Stimulated activated CD4-positive, alpha-beta T cell treated with anti-CD3 and anti-CD28 coated beads, Interleukin-4, amount 100 ng/mL, for 1 hour (primary cell): Measurements from ENCODE around the gene ZBTB8B.
A peak's percentile ranks its signal among the peaks of the same experiment; 100 is the strongest.
"Not testable (repeated sequence)": the region's sequence is repeated elsewhere in the genome, so short reads cannot be mapped to it uniquely, and the experiment has no call there.

Experiments used
- DNase-seq: peaks from one replicate; pipeline ENCODE4 v3.0.0-alpha.2; 2020

Gene ZBTB8B

DNA sequence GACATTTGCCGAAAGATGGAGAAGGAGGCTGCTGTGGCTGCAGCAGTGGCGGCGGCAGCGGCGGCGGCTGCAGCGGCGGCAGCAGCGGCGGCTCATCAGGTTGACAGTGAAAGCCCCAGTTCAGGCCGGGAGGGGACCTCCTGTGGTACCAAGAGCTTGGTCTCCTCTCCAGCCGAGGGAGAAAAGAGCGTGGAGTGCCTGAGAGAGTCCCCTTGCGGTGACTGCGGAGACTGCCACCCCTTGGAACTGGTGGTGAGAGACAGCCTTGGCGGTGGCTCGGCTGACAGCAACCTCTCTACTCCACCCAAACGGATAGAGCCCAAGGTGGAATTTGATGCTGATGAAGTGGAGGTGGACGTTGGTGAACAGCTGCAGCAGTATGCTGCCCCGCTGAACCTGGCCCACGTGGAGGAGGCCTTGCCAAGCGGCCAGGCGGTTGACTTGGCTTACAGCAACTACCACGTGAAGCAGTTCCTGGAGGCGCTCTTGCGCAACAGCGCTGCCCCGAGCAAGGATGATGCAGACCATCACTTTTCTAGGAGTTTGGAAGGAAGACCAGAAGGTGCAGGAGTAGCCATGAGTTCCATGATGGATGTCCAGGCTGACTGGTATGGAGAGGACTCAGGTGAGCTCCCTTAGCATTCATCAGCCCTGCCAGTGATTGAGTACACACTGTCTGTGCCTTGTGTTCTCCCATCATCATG is 6.3 kb downstream of the ZBTB8B start:
- DNase-seq = peak; percentile 11

DNA sequence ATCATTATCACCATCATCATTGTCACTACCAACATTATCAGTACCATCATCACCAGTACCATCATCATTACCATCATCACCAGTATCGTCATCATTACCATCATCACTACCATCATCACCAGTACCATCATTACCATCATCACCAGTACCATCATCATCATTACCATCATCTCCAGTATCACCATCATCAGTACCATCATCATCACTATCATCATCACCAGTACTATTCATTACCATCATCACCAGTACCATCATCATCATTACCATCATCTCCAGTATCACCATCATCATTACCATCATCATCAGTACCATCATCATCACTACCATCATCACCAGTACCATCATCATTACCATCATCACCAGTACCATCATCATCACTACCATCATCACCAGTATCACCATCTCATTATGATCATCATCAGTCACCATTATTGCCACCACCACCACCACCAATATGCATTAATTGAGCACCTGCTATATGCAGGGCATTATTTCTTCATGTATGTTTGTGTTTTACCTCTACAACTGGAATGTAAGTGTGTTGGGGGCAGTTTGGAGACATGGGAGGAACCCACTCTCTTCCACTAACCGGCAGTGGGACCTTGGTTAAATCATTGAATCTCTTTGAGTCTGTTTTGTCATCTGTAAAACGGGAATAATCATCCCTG is 7.0 kb downstream of the ZBTB8B start:
- no peak for DNase-seq

DNA sequence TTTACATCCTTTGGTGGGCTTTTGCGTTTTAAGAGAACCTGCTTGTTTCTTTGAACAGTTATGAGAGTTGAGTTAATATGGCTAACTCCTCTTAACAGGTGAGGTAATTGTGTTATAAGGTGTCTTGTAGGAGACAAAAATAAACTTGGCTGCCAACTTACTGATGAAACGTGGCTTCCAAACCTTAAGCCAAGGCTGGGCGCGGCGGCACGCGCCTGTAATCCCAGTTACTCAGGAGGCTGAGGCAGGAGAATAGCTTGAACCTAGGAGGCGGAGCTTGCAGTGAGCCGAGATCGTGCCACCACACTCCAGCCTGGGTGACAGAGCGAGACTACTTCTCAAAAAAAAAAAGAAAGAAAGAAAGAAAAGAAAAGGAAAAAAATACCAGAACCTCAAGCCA is 8.1 kb downstream of the ZBTB8B start:
- DNase-seq = not testable (repeated sequence)

DNA sequence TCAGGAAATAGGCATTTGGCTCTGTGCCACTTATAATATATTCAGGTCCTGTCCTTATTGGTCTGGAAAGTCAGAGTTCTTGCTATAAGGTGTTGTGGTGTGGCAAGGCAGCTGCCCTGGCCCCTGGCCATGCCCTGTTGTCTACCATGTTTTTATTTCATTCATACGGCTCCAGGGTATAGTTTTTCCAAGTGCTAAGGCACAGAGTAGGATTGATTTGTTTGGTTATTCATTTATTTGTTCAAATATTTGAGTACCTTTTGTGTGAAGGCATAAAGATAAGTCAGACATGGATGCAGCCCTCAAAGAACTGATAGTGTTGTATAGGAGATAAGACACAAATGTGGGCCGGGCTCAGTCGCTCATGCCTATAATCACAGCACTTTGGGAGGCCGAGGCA is 10.1 kb downstream of the ZBTB8B start:
- no peak for DNase-seq

DNA sequence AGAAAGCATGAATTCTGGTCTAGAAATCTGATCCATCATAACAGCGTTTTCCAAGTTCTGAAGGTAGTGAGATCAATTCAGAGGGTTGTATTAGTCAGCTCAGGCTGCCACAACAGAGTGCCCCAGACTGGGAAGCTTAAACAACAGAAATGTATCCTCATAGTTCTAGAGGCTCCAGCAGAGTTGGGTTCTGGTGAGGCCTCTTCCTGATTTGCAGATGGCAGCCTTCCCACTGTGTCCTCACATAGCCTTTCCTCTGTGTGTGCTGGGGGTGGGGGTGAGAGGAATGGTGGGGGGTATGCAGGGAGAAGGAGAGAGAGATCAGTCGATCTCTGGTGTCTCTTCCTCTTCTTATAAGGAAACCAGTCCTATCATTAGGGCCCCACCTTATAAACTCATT is 15.1 kb downstream of the ZBTB8B start:
- DNase-seq = no peak

DNA sequence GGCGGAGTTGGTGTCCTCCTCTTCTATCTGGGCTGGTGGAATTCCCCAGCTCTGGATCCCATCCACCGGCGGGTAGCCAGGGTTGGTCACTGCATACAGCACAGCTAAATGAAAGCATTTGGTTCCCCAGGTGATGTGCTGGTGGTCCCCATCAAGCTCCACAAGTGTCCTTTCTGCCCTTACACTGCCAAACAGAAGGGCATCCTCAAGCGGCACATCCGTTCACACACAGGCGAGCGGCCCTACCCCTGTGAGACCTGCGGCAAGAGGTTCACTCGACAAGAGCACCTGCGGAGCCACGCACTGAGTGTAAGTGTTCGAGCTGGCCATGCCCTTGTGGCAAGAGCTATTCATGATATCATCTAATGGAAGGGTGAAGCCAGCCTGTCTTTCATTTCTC is 15.9 kb downstream of the ZBTB8B start:
- no peak for DNase-seq

DNA sequence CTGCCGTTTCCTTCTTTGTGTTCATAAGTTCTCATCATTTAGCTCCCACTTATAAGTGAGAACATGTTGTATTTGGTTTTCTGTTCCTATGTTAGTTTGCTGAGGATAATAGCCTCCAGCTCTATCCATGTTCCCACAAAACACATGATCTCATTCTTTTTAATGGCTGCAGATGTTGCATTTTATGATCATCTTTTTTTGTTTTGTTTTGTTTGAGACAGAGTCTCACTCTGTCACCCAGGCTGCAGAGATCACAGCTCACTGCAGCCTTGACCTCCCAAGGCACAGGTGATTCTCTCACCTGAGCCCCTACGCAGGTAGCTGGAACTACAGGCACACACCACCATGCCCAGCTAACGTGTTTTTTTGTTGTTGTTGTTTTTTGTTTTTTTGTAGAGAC is 16.9 kb downstream of the ZBTB8B start:
- not testable (repeated sequence) for DNase-seq

DNA sequence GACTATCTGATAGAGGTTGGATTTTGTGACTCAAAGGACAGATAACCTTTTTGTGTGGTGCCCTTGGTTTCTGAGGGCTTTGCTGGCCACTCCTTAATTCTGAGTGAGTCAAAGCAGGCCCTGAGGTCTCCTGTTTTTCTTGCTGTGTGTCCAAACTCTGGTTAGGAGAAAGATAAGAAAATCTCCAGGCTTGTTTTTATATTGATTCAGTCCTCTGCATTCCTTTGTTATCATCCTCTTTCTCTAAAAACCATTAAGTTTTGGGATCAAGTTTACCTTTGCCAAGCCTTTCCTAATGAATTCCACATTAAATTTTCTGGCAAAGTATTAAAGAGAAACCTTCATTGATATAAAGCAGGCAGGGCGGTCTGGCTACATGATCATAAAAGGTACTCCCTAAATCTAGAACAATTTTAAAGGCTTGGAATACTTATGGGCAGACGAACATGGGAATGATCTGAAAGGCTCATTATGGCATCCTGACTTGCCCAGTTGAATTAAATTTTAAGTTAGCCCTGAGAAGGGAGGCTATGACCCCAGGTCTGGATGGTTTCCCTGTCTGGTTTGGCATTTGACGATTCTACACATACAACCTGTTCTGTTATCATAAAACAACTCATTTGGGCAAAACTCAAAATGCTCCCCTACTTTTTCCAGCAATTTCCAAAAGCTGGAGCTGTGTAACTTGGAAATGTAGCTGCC is 20.8 kb downstream of the ZBTB8B start:
- no peak for DNase-seq

DNA sequence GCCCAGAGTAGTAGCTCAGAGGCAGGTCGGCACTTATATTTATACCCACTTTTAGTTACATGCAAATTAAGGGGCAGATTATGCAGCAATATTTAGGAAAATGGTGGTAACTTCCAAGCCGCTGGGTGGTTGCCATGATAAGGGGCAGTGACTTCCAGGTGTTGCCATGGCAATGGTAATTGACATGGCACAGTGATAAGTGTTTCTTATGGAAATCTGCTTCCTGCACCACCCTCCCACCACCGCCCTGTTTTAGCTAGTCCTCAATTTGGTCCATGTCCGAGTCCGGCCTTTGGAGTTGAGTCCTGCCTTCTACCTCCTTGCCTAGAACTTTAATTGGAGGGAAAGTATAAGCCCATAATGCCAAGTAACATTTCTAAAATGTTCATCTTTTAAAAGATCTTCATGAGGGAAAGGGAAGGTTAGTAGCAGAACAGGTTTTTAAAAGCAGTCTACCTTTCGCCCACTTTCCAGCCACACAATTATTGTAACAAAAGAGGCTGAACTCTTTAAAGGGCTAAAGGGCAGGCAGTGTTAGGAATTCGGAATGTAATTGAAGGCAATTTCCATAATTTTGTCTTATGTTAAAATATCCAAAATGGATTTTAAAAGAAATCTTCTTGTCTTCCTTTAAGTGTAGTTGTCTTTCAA is 21.7 kb downstream of the ZBTB8B start:
- DNase-seq = no peak

DNA sequence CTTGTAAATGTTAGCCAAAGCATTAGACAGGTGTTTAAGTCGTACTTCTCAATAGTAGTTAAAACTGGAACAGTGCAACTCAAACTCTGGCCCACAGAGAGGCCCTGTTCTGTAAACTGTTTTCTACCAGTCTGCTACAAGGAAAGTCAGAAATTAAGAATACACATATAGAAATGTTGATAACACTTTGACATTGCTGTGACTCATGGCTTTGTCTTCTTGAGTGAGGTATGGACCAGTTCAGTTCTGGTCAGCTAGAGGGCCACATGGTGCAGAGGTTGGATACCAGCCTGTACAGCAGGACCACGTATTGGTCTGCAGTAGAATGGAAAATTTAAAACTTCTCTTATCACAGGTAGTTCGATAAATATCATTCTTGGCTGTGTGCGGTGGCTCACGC is 22.3 kb downstream of the ZBTB8B start:
- no peak for DNase-seq

DNA sequence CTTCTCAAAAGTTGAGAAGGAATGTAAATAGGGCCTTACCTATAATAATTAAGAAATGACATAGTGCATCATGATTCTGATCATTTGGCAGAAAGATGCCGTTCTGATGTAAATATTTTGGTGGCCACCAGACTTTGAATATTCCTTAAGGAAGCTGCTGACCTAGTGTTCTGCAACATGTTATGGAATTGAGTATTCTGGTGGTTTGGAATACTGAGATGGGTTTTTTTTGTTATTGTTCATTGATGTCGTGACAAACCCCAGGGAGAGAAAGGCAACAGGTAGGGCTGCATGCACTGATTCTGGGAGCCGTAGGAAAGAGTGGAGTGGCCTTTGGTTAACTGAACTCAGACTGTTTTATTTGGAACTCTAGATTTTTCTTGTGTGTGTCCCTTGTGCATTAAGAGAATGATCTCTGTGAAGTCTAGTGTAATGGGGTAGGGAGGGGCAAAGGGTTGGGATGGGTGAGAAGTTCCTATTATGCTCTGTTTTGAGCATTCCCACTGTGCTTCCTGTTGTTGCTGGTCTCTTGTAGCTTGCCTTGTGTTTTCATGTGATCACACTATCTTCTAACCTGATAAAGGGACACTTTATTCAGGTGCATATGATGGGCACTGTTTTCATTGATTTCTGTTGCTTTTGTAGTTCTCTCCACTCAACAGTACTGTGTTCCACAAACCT is 25.0 kb downstream of the ZBTB8B start:
- DNase-seq = no peak

DNA sequence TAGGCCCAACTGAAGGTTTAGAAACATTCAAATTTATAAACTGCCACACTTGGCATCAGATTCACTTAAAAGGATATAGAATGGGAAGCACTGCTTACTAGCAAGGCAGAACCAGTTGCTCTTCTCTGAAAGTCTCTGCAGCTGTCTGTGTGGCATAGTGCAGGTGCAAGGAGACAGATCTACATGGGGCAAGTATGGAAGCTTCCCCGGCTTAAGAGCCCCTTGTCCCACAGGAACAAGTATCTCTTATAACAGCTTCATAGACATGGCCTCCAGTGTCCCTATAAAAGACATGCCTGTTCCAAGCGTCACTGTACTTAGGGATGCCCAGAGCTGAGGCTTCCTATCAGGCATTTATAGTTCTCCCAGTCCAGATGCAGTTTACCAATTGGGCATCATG is 26.5 kb downstream of the ZBTB8B start:
- DNase-seq = no peak

DNA sequence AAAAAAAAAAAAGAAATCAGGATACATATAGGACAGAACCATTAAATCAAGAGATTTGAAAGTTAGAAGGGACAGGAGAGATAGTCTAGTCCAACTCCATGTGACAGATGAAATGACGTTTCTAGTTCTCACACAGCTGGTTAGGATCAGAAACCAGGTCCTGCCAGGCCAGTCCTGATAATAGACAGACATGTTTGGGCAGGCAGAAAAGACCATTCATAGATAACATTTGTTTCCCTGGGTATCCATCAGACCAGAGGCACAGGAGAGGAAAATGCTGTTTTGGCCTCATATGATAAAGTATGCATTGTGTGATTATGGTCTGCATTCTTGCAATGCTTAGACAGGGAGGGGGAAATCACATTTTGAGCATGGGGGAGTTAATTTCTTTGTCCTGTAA is 29.3 kb downstream of the ZBTB8B start:
- no peak for DNase-seq

DNA sequence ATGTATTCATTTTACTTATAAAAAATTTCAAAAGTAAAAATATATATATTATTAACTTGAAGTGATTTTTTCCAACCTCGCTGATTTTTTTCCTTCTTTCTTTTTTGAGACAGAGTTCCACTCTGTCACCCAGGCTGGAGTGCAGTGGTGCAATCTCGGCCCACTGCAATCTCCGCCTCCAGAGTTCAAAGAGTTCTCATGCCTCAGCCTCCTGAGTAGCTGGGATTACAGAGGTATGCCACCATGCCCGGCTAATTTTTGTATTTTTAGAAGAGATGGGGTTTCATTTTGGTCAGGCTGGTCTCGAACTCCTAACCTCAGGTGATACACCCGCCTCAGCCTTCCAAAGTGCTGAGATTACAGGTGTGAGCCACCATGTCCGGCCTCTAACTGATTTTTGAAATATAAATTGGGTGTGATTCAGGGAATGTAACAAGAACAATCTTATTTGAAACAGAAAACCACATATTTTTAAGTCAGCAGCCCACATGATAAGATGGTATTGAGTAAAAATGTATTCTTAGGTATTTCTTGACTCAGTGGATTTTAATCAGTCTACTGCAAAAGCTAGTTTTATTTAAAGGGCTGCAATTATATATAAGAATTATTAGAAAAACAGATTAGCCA is 30.0 kb downstream of the ZBTB8B start:
- no peak for DNase-seq

DNA sequence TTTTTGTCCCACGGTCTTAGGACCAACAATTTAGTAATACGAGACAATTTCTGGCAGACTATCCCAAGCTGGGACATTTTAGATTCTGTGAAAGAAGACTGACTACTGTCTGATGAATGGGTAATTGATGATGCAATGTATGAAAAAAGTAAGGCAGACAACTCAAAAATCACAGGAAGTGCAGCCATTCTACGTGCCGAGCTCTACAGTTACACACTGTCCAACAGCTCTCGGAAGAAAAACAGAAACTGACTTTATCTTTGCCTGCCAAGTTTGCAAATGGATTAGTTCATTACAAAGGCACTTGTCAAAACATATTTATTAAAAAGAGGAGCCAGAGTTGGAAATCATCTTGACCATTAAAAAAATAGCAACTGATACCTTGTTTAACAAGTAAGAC is 31.3 kb downstream of the ZBTB8B start:
- no peak for DNase-seq

DNA sequence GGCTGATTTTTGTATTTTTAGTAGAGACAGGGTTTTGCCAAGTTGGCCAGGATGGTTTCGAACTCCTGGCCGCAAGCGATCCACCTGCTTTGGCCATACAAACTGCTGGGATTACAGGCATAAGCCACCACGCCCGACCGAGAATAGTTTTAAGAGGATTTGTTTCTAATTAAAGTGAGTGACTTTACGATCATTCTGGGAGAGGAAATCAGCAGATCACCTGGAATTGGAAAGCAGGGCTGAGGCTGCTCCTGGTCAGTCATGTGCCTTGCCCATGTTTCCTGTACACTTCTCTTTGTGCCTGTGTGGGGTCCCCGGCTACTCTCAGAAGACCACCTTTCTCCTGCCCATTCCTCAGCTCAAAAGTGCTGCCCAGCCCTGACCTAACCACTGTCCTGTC is 33.9 kb downstream of the ZBTB8B start:
- DNase-seq = no peak

DNA sequence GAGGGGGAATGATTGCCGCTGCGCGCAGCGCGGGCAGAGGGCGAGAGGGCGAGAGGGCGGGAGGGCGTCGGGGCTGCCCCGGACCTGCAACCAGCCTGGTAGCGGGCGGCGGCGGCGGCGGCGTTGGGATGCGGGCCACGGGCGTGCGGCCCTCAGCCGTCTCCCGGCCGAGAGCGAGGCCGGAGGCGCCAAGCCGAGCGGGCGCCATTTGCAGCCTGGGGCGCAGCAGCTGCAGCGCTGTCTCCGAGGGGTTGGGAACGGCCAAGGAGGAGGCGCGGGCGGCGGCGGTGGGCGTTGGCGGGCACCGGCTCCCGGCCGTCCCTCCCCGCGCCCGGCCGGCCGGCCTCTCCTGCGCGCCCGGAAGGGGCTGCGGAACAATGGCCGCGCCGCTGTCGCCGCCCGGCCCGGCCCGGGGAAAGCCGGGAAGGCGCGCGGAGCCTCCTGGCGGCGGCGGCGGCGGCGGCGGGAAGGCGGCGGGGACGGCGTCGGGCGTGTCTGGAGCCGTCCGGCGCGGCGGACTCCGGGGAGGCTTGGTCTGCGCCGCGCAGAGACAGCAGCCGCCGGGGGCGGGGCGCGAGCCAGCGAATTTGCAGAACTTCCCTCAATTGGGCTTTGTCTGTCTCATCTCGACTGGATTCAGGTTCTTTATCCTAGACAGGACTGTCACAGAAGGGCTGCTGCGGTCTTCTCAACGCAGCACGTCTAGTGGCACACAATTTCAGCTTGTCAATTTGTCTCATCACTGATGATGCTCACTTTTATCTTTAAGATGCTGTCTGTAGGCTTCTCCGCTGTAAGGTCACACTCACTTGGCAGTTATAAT is 35.7 kb downstream of the ZBTB8B start:
- peak; percentile 14 for DNase-seq

DNA sequence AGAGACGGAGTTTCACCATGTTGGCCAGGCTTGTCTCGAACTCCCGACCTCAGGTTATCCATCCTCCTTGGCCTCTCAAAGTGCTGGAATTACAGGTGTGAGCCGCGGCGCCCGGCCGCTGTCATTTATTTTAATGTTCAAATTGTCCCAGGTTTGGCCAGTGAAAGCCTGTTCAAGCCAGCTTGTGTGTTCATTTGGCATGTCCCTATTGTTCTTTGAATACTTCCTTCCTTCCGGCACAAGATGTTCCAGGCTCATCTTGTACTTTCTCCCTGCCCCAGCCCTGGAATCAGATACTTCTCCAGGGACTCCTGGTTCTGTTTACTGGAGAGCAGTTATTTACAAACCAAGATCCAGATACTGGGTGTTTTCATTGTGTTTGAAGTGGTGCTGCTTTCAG is 37.0 kb downstream of the ZBTB8B start:
- DNase-seq = no peak

DNA sequence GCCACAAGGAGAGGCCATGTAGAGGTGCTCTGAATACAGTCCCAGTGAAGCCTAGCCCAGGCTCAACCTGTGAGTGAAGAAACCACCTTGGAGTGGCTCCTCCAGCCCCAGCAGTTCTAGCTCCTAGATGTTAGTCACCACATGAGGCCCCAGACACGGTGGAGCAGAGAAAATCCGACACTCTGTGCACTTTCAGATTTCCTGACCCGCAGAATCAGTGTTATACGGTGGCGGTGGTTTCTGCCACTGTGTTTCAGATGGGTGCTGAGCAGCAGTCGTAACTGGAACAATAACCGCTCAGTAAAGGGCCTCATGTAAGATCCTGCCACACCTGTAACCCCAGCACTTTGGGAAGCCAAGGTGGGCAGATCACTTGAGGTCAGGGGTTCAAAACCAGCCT is 38.3 kb downstream of the ZBTB8B start:
- DNase-seq = no peak

DNA sequence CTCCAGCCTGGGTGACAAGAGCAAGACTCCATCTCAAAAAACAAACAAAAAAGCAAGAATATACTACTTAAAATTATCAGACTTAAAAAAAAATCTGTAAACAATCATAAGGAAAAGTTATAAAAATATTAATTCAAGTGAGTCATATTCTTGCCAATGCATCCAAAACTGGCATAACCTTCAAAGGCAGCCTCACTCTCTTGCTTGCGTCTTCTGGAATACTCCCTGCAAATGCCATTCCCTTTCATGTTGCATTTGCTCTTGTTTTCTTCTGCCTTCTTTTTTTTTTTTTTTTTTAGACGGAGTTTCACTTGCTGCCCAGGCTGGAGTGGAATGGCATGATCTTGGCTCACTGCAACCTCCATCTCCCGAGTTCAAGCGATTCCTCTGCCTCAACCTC is 42.1 kb downstream of the ZBTB8B start:
- DNase-seq = no peak

DNA sequence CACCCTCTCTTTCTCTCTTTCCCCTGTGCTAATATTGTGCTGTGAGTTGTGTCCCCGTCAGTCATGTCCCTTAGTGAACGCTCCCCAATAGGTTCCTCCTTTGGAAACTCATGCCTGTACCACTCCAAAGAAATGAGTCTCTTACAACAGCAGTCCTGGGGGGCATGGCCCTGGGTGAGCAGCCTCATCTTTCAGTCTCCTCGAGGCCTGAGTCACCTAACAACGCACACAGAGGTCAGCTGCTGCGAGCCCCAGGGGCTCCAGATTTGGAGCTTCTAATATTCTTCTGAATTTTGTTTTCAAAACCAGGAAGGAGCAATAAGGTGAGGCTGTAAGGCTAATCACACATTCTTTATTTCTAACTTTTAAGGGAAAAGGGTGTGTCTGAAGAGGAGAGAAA is 43.9 kb downstream of the ZBTB8B start:
- DNase-seq = no peak

DNA sequence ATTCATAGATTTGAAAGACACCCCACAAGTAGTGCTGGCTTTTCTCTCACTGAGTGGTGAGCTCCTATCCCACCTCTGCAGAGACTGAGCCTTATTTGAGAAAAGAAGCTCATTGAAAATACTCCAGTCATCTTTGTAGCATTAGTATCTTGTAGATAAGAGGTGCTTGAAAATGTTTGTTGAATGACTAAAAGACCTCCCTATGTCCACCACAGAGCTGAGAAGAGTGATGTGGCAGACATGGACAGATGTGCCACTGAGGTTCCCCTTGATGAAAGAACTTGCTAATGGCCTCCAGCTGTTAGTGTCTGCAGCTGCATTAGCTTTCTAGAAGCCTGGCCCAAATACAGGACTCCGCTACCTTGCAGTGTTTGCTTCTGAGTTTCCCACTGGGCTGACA is 45.1 kb downstream of the ZBTB8B start:
- no peak for DNase-seq
